ENCODE measurements around the gene FBXO38.

FBXO38 gene, protein sequence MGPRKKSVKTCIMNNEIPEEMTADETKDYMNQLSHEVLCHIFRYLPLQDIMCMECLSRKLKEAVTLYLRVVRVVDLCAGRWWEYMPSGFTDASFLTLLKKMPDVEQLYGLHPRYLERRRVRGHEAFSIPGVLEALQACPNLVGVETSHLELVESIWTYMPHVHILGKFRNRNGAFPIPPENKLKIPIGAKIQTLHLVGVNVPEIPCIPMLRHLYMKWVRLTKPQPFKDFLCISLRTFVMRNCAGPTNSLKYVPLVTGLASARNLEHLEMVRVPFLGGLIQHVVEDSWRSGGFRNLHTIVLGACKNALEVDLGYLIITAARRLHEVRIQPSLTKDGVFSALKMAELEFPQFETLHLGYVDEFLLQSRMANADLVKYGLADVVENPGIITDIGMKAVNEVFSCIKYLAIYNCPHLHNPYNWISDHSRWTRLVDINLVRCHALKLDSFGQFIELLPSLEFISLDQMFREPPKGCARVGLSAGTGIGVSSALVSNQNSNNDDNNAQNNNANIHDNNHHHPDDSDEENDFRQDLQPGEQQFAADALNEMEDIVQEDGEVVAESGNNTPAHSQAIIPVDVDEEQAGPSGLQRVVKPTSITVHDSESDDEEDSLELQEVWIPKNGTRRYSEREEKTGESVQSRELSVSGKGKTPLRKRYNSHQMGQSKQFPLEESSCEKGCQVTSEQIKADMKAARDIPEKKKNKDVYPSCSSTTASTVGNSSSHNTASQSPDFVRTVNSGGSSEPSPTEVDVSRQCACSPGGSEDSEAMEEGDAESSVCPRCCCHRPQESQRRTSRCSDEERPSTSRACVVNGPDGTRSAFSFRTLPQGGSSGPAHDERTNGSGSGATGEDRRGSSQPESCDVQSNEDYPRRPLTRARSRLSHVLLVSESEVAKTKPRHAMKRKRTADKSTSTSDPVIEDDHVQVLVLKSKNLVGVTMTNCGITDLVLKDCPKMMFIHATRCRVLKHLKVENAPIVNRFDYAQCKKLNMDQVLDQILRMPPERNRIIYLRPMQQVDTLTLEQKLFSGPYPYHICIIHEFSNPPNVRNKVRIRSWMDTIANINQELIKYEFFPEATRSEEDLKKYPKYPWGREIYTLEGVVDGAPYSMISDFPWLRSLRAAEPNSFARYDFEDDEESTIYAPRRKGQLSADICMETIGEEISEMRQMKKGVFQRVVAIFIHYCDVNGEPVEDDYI

GRCh38 chr5:148383564-148384379 is at the start of gene FBXO38:
FBXO38 (plus strand) TSS chr5:148383958; CDS start chr5:148394777, 10,819 bp downstream.
- peak; percentile 33 for TF ChIP-seq CTCF (IDR thresholded peaks at IDR 0.05)
- no peak for TF ChIP-seq ZFX (IDR thresholded peaks at IDR 0.05; ENCODE audit: borderline replicate concordance)
- H3K27ac ChIP-seq: peak within 1 kb of the TSS; percentile 69

- no peak within 1 kb of the TSS for H3K27ac ChIP-seq
- TF ChIP-seq ZFX (IDR thresholded peaks at IDR 0.05; ENCODE audit: borderline replicate concordance): no peak
- no peak for TF ChIP-seq CTCF (IDR thresholded peaks at IDR 0.05)
Observed at GRCh38 chr5:148335259-148335658, 48.5 kb upstream of the FBXO38 start, which contains the start of gene SPINK9. SPINK9 (plus strand) TSS chr5:148335559; CDS start chr5:148335614, 55 bp downstream.

DNA sequence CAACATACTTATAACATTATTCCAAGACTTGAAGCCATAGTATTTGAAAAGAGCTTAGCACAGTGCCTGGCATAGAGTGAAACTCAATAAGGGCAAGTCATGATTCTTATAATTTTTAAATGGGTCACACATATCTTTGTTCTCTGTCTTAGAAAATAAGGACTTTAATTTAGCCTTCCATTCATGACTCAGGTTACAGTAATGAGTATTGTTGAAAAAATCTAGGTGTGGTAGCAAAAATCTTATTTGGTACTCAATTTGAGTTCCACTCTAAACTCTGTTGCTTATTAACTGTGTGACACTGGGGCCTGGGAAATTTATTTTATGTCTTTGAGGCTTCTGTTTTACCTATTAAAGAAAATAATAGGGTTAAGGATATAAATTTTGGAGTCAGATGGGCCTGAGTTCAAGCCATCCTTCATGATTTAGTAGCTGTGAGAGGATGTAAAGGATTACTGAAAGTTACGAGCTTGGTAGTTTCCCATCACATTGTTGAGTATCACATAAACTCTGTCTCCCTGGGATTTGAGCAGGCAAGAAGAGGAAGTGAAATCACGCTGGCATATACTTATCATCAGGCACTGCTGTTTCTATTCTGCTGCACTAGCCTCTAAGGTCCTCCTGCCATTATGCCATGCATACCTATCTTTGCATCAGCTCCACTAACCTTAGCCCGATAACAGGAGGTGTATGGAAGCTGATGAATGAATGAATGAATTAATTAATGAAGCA is 46.9 kb upstream of the FBXO38 start:
- TF ChIP-seq CTCF (IDR thresholded peaks at IDR 0.05): no peak
- no peak for TF ChIP-seq ZFX (IDR thresholded peaks at IDR 0.05; ENCODE audit: borderline replicate concordance)
- H3K27ac ChIP-seq: no peak overlapping the region

- no peak overlapping the region for H3K27ac ChIP-seq
- no peak for TF ChIP-seq CTCF (IDR thresholded peaks at IDR 0.05)
- TF ChIP-seq ZFX (IDR thresholded peaks at IDR 0.05; ENCODE audit: borderline replicate concordance): no peak
Observed at GRCh38 chr5:148342371-148343045, 41.2 kb upstream of the FBXO38 start.

DNA sequence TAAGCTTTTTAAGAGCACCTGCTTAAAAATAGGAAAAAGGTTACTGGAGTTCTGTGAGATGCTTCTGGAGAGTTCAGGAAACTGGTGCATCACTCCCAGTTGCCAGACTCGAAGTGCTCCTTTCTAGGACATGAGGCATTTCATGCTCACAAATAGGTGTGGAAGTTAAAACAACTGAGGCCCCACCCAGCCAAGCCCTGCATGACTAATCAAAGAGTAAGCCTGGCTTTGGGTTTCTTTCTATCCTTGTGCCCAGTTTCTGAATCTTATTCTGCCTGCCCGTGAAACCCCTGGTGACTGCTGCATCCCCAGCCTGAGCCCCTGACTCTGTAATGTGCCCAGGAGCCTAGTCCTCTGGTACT is 40.7 kb upstream of the FBXO38 start:
- TF ChIP-seq ZFX (IDR thresholded peaks at IDR 0.05; ENCODE audit: borderline replicate concordance): no peak
- no peak for TF ChIP-seq CTCF (IDR thresholded peaks at IDR 0.05)
- H3K27ac ChIP-seq: no peak overlapping the region

All from 22Rv1 (cell line).